K562 (cell line): ENCODE results near the gene HDAC5. TPM values are rescaled to one million over a fixed set of nuclear protein-coding genes. Genes with fewer than 3 reads are reported as not detected.

ENCODE experiments used
- ATAC-seq: fragments of 200-7000 bp; cut with Tn5 transposase; 3 replicates; pipeline ENCODE4 v1.9.1; 2020; ENCODE audit warnings: moderate library complexity
- BruUV-seq: library from RNA; stranded (reverse); fragments of 400-500 nt; replicated peaks from 2 replicates; lab custom pipeline; 2021; lab: Mats Ljungman, UMichigan
- CTCF ChIA-PET: fragments of 300-600 bp; formaldehyde crosslinking; extraction: SDS; loops from one replicate; lab custom pipeline; 2021; ENCODE audit warnings: low intra/inter-chr PET ratio; lab: Yijun Ruan, JAX
- POLR2A ChIA-PET: fragments of 300-600, 350-650 bp; sonication (Branson Sonifier 250); formaldehyde crosslinking; extraction: SDS; loops from one replicate; lab custom pipeline; 2021; ENCODE audit warnings: antibody characterized with exemption, inconsistent platforms; lab: Yijun Ruan, JAX
- DNase-seq, 4 experiments: peaks; one replicate each; pipeline versions ENCODE4 v3.0.0 to v3.0.0-alpha.2; 2011 to 2018; ENCODE audit warnings: low spot score in 3 of 4, mixed read lengths in 3 of 4; ENCODE audit errors: extremely low read depth in 1 of 4
- FAIRE-seq: peaks from 2 replicates; lab custom pipeline; 2011; peaks lifted over from hg19 to GRCh38; lab: Jason Lieb, UNC
- H2AFZ ChIP-seq: 2 replicates; pipeline ENCODE4 v1.6.0; 2011; ENCODE audit warnings: low read depth, low read length, control low read depth, inconsistent platforms
- H3K27ac ChIP-seq: fragments of 200-600 bp; 3 replicates; pipeline ENCODE4 v1.8.0; 2011; ENCODE audit warnings: low read depth, mild to moderate bottlenecking, control low read depth, inconsistent platforms, low read length, moderate library complexity, mixed read lengths; ENCODE audit errors: extremely low read depth
- H3K27me3 ChIP-seq, 2 experiments: fragments of 300-600 bp in 1 of 2; 2 replicates in 1 of 2; 3 replicates in 1 of 2; pipeline versions ENCODE4 v1.6.0 to v1.8.0; 2011; ENCODE audit warnings: inconsistent platforms in 2 of 2, low read length in 2 of 2, mild to moderate bottlenecking in 1 of 2, mixed read lengths in 1 of 2, moderate library complexity in 1 of 2; ENCODE audit not compliant: control insufficient read depth in 2 of 2, insufficient read depth in 2 of 2
- H3K36me3 ChIP-seq: fragments of 300-600 bp; 3 replicates; pipeline ENCODE4 v1.8.0; 2011; ENCODE audit warnings: mild to moderate bottlenecking, low read length, inconsistent platforms; ENCODE audit not compliant: control insufficient read depth, insufficient read depth
- H3K4me1 ChIP-seq, 2 experiments: fragments of 200-600 bp in 1 of 2; replicated peaks in 1 of 2; 2 replicates in 1 of 2; 3 replicates in 1 of 2; pipeline versions ENCODE4 v1.5.1 to v1.8.0; 2011; ENCODE audit warnings: inconsistent platforms in 2 of 2, low read length in 2 of 2, mild to moderate bottlenecking in 1 of 2, mixed read lengths in 1 of 2, moderate library complexity in 1 of 2; ENCODE audit not compliant: control insufficient read depth in 2 of 2, insufficient read depth in 2 of 2
- H3K4me2 ChIP-seq: 2 replicates; pipeline ENCODE4 v1.6.1; 2011; ENCODE audit warnings: low read length, control low read depth, inconsistent platforms, mixed read lengths; ENCODE audit not compliant: insufficient read depth
- H3K4me3 ChIP-seq: fragments of 200-600 bp; sonication (generic), shearing (Covaris generic); 2 replicates; pipeline ENCODE4 v1.5.1; 2016; ENCODE audit warnings: control low read depth, inconsistent platforms
- H3K79me2 ChIP-seq: fragments of 200-600 bp; 3 replicates; pipeline ENCODE4 v1.8.0; 2011; ENCODE audit warnings: low read length, inconsistent platforms; ENCODE audit not compliant: control insufficient read depth, insufficient read depth
- H3K9ac ChIP-seq, 2 experiments: 2 replicates each; pipeline versions ENCODE4 v1.6.0 to v1.6.1; 2011; ENCODE audit warnings: low read depth in 2 of 2, low read length in 2 of 2, control low read depth in 1 of 2, inconsistent platforms in 1 of 2, mild to moderate bottlenecking in 1 of 2, mixed read lengths in 1 of 2; ENCODE audit not compliant: insufficient read depth in 1 of 2
- H3K9me1 ChIP-seq: one replicate; pipeline ENCODE4 v1.6.0; 2011; ENCODE audit warnings: inconsistent platforms, mild to moderate bottlenecking, low read length, moderate library complexity; ENCODE audit not compliant: control insufficient read depth, insufficient read depth
- H3K9me3 ChIP-seq: replicated peaks from 2 replicates; pipeline ENCODE4 v1.5.1; 2011; ENCODE audit warnings: low read depth, low read length, inconsistent platforms; ENCODE audit not compliant: control insufficient read depth, insufficient read depth
- H4K20me1 ChIP-seq: replicated peaks from 2 replicates; pipeline ENCODE4 v1.6.1; 2011; ENCODE audit warnings: low read length, inconsistent platforms, mixed read lengths; ENCODE audit not compliant: control insufficient read depth, insufficient read depth
- ADNP ChIP-seq: fragments of 200-800 bp; sonication (Bioruptor generic); IDR thresholded peaks from 2 replicates; pipeline ENCODE4 v1.6.1; 2016; ENCODE audit warnings: missing genetic modification characterization, missing compliant biosample characterization
- ARNT ChIP-seq, 2 experiments: fragments of 450-650 bp; IDR thresholded peaks; 2 replicates each; pipeline ENCODE4 v1.6.1; 2016; ENCODE audit warnings: mild to moderate bottlenecking in 1 of 2
- CBX1 ChIP-seq: sonication (generic); IDR thresholded peaks from 2 replicates; pipeline ENCODE4 v1.6.1; 2016; ENCODE audit warnings: antibody characterized with exemption, low read depth, mild to moderate bottlenecking
- CHD4 ChIP-seq: fragments of 200-600 bp; sonication (generic); IDR thresholded peaks from 3 replicates; pipeline ENCODE4 v1.6.1; 2012; ENCODE audit warnings: low read depth, mild to moderate bottlenecking, mixed read lengths, low read length, inconsistent platforms; ENCODE audit not compliant: insufficient read depth, insufficient replicate concordance, poor library complexity, severe bottlenecking
- FOXM1 ChIP-seq, 2 experiments: fragments of 450-650 bp in 1 of 2; sonication (generic) in 1 of 2; formaldehyde crosslinking in 1 of 2; IDR thresholded peaks; 2 replicates each; pipeline versions ENCODE4 v1.6.1 to v1.9.0; 2017 to 2022; ENCODE audit warnings: low read depth in 2 of 2, mild to moderate bottlenecking in 2 of 2, missing genetic modification reagents in 1 of 2, moderate library complexity in 1 of 2
- HDAC2 ChIP-seq: fragments of 450-650 bp; IDR thresholded peaks from 2 replicates; pipeline ENCODE4 v1.6.1; 2016; ENCODE audit warnings: mild to moderate bottlenecking
- POLR2G ChIP-seq: fragments of 200-400 bp; formaldehyde crosslinking; IDR thresholded peaks from 2 replicates; pipeline ENCODE4 v1.6.1; 2017; ENCODE audit warnings: low read depth, mild to moderate bottlenecking, antibody characterized with exemption, low read length, moderate library complexity
- PPARD ChIP-seq: fragments of 250-450 bp; sonication (Bioruptor Pico); IDR thresholded peaks from 2 replicates; pipeline ENCODE4 v1.8.0; 2022; ENCODE audit warnings: inconsistent platforms, mild to moderate bottlenecking, moderate library complexity
- WGBS: fragments of 100-300 bp; shearing (Covaris generic); methylation state at CpG from one replicate; pipeline ENCODE4 v1.1.6; 2016; ENCODE audit warnings: low coverage, mixed read lengths; ENCODE audit not compliant: insufficient coverage; ENCODE audit errors: missing lambda C conversion rate; 5-methylcytosine and 5-hydroxymethylcytosine counted together
- in situ Hi-C: fragments of 300-500 bp; cut with MboI; formaldehyde crosslinking; loops from 4 replicates; pipeline ENCODE4 v1.15.0; 2018; ENCODE audit warnings: inconsistent platforms, mixed read lengths
- intact Hi-C: fragments of 100-400 bp; cut with micrococcal nuclease; formaldehyde crosslinking; loops from 2 replicates; pipeline ENCODE4 v1.14.2; 2022
- polyA plus RNA-seq, 8 experiments: library from polyadenylated mRNA; depleted of rRNA in 4 of 8; stranded (reverse) in 5 of 8; unstranded in 3 of 8; fragments of >200 nt; fragmentation: Nextera tagmentation in 2 of 8; fragmentation: Illumina TruSeq in 1 of 8; extraction: Ambion mirVana in 2 of 8; extraction: Trizol in 1 of 8; gene quantifications; 2 replicates each; pipeline versions ENCODE4 v1.2.1 to v1.2.3, GENCODE V29; 2011 to 2014; ENCODE audit warnings: inconsistent platforms in 1 of 8, missing spikeins in 1 of 8
- total RNA-seq, 7 experiments: library from RNA; depleted of rRNA in 6 of 7; stranded (reverse); fragments of >200 nt in 6 of 7; fragmentation: Illumina TruSeq in 2 of 7; extraction: Trizol in 2 of 7; gene quantifications; 2 replicates each; pipeline versions ENCODE4 v1.2.1 to v1.2.3, GENCODE V29; 2011 to 2021; ENCODE audit warnings: low replicate concordance in 1 of 7
- TF ChIP-seq, protein P1 (sequence below): sonication (generic); formaldehyde crosslinking; IDR thresholded peaks from 2 replicates; pipeline ENCODE4 v1.8.1; 2023; ENCODE audit warnings: mild to moderate bottlenecking, missing genetic modification reagents

Gene HDAC5
- total and polyA plus RNA-seq, 9 of the 15 experiments (the other 6 are each of a cell fraction or from before 2014, with no cell fraction given), result 0.45 to 26.2 (median 16.4) TPM

DNA sequence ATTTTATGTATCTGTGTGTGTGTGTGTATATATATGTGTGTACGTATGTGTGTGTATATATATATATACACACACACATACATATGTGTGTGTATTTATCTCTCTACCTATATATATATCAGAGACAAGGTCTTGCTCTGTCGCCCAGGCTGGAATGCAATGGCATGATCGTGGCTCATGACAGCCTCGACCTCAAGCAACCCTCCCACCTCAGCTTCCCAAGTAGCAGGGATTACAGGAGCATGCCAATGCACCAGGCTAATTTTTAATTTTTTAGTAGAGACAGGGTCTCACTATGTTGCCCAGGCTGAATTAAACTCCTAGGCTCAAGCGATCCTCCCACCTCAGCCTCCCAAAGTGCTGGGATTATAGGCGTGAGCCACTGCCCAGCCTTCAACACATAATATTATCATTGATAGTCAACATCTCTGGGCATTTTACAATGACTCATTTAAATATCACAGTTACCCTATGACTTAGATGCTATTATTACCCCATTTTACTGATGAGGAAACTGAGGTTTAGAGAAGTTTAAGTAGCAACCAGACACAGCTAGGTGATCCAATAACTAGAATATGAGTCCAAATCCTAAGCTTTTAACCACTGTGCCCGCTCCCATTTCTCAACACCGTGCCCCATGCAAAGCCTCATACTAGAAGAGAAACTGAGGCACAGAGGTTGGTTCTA, 28.6 kb downstream of the HDAC5 start (continued):
- 0 out of 2 replicates have a peak, but pooled peaks have one; percentile 45 for TF ChIP-seq CBX1
- no peak for TF ChIP-seq FOXM1 (IDR thresholded peaks at IDR 0.05; ENCODE audit: low read depth)
- TF ChIP-seq FOXM1 (CRISPR knock-in tag; IDR thresholded peaks at IDR 0.05; ENCODE audit: low read depth), result 0 out of 2 replicates have a peak, but pooled peaks have one; percentile 22
- peak; percentile 84 for TF ChIP-seq CHD4
- 0 out of 4 replicates have a peak, but pooled peaks of 1 of the 2 experiments have one; percentile 22 for TF ChIP-seq ARNT (IDR thresholded peaks at IDR 0.05)
- peak; percentile 56 for TF ChIP-seq HDAC2
- TF ChIP-seq ADNP (tag), result peak; percentile 81; the same call in 1 of the 2 replicates

DNA sequence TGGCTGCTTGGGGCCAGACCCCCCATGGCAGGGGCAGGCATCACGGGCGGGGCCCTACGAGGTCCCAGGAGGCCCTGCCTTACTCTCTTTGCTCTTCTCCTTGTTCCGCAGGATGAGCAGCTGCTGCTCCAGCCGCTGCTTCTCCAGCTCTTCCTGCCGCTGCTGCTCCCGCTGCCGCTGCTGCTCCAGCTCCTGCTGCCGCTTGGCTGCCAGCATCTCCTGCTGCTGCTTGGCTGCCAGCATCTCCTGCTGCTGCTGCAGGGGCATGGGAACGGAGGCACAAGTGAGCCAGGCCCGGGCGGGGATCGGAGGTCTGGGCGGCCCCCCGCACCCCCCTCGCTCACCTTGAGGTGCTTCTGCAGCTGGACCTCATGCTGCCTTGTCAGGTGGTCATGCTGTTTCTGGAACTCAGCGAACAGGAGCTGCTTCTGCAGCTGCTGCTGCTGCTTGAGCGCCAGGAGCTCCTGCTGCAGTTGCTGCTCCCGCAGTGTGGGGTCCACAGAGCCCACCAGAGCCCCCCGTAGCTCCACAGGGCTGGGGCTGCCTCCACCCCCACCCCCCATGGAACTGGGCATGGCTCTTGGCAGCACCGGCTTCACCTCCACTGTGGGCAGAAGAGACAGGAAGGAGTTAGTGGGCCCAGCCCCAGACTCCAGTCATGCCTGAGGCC, 30.1 kb downstream of the HDAC5 start:
- H2AFZ ChIP-seq, result no peak overlapping the region
- 89% methylated on average over 18 of the region's 21 CpGs for WGBS
- peaks cover 33 to 53% of the 10 kb centered on the region in 2 experiments for H3K4me1 ChIP-seq
- H3K4me2 ChIP-seq, result no peak overlapping the region
- POLR2A ChIA-PET, result no interaction called here
- in situ Hi-C loops, result no loop called here
- intact Hi-C loops, result no loop called here
- TF ChIP-seq PPARD, result no peak
- TF ChIP-seq POLR2G, result peak; percentile 34; the same call in 1 of the 2 replicates
- TF ChIP-seq, protein P1, sequence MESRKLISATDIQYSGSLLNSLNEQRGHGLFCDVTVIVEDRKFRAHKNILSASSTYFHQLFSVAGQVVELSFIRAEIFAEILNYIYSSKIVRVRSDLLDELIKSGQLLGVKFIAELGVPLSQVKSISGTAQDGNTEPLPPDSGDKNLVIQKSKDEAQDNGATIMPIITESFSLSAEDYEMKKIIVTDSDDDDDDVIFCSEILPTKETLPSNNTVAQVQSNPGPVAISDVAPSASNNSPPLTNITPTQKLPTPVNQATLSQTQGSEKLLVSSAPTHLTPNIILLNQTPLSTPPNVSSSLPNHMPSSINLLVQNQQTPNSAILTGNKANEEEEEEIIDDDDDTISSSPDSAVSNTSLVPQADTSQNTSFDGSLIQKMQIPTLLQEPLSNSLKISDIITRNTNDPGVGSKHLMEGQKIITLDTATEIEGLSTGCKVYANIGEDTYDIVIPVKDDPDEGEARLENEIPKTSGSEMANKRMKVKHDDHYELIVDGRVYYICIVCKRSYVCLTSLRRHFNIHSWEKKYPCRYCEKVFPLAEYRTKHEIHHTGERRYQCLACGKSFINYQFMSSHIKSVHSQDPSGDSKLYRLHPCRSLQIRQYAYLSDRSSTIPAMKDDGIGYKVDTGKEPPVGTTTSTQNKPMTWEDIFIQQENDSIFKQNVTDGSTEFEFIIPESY, result peak; percentile 69; the same call in 1 of the 2 replicates
- TF ChIP-seq, all 486 proteins: peak for 2
- BruUV-seq, result no TSS peak
- Histone ChIP-seq H3K9ac (peak overlapping the region in 1 of 2 experiments; percentile 37; a peak in 1 of 4 replicates), H3K4me3 (no peak overlapping the region), H3K27ac (no peak overlapping the region), H3K79me2 (no peaks in the 10 kb centered on the region; the same call in 2 of the 3 replicates), H3K27me3 (no peaks in the 10 kb centered on the region), H3K36me3 (peaks cover 9% of the 10 kb centered on the region; the same call in 1 of the 3 replicates), H3K9me1 (peaks cover 6% of the 10 kb centered on the region), H3K9me3 (no peaks in the 10 kb centered on the region), H4K20me1 (no peaks in the 10 kb centered on the region)
- no peak for ATAC-seq
- no peak for DNase-seq
- no peak for FAIRE-seq
- CTCF ChIA-PET, result no interaction called here
